ENCODE results near the gene DGKQ. TPM values are rescaled to one million over a fixed set of nuclear protein-coding genes. Genes with fewer than 3 reads are reported as not detected.
"Not testable (repeated sequence)": the region's sequence is repeated elsewhere in the genome, so short reads cannot be mapped to it uniquely, and the experiment has no call there.

The DGKQ gene
- total and polyA plus RNA-seq, 2 of the 8 experiments (the other 6 are each of a cell fraction or from before 2014, with no cell fraction given) = 7.3 to 9.7 TPM

- H3K36me3 ChIP-seq (ENCODE audit: control insufficient read depth in 2 of 4, insufficient read depth in 4 of 4, low read length in 3 of 4); H4K8ac ChIP-seq (ENCODE audit: extremely low read depth, insufficient read depth, low read length); H4K5ac ChIP-seq (ENCODE audit: insufficient read length, low read depth, low read length); H3K9me3 ChIP-seq (ENCODE audit: insufficient read depth in 2 of 2, low read depth in 1 of 2, low read length in 1 of 2); H2BK120ac ChIP-seq (replicated peaks; ENCODE audit: low read depth, low read length); H3K9ac ChIP-seq (replicated peaks in 1 of 4; ENCODE audit: extremely low read depth in 1 of 4, low read depth in 3 of 4, low read length in 3 of 4); H2BK12ac ChIP-seq (ENCODE audit: low read depth, low read length); H3K23me2 ChIP-seq (ENCODE audit: low read depth, low read length); FAIRE-seq; H3K18ac ChIP-seq (ENCODE audit: extremely low read depth, low read length); H3K27ac ChIP-seq (ENCODE audit: low read depth, low read length); H2AK5ac ChIP-seq (ENCODE audit: low read depth, low read length); H2AFZ ChIP-seq (ENCODE audit: low read length); H2BK15ac ChIP-seq (ENCODE audit: low read length); H4K91ac ChIP-seq (replicated peaks; ENCODE audit: insufficient read length, low read length); DNase-seq (ENCODE audit: low read depth in 1 of 2, low spot score in 2 of 2); H3K23ac ChIP-seq (ENCODE audit: insufficient read length); H3K14ac ChIP-seq (ENCODE audit: insufficient read length); H2BK20ac ChIP-seq (ENCODE audit: low read length); H3K56ac ChIP-seq (replicated peaks; ENCODE audit: insufficient read length, low read depth, low read length); H3K27me3 ChIP-seq (replicated peaks in 1 of 4; ENCODE audit: control insufficient read depth in 3 of 4, extremely low read depth in 1 of 4, insufficient read depth in 3 of 4, low read length in 3 of 4); H3K4me1 ChIP-seq (replicated peaks in 1 of 4; ENCODE audit: control insufficient read depth in 3 of 4, insufficient read depth in 4 of 4, low read length in 3 of 4); H3K4ac ChIP-seq (replicated peaks; ENCODE audit: insufficient read length, low read depth, low read length); H2BK5ac ChIP-seq (ENCODE audit: low read depth, low read length); H3K4me2 ChIP-seq (ENCODE audit: insufficient read depth in 1 of 2, low read depth in 2 of 2, low read length in 2 of 2); H3K4me3 ChIP-seq (ENCODE audit: extremely low read depth in 1 of 4, insufficient read depth in 2 of 4, low read depth in 3 of 4, low read length in 4 of 4): not testable (repeated sequence)
- ChIA-PET CTCF (ENCODE audit: partially characterized antibody) (interaction anchor here (0.9 kb wide), 1 partner anchor 30 kb away, joined by 3 read pairs; no protein-coding TSS in a partner anchor), POLR2A (ENCODE audit: partially characterized antibody) (interaction anchor here (1.4 kb wide), 1 partner anchor 60 kb away, joined by 3 read pairs; no protein-coding TSS in a partner anchor)
- Histone ChIP-seq H3K79me1 (ENCODE audit: low read depth, low read length) (peaks cover 22% of the 10 kb centered on the region), H4K20me1 (replicated peaks in 1 of 2; ENCODE audit: control insufficient read depth in 1 of 2, insufficient read depth in 2 of 2, low read length in 2 of 2) (peaks cover 10 to 22% of the 10 kb centered on the region in 2 experiments), H3K79me2 (ENCODE audit: control insufficient read depth in 1 of 2, insufficient read depth in 2 of 2, low read length in 2 of 2) (peaks cover 26 to 75% of the 10 kb centered on the region in 2 experiments)
- WGBS, 2 experiments (ENCODE audit: extremely low coverage in 1 of 2, insufficient coverage in 1 of 2, insufficient read length in 1 of 2, insufficient replicate concordance in 2 of 2, low coverage in 1 of 2, low lambda C conversion rate in 2 of 2, missing lambda C conversion rate in 1 of 2) = 89% methylated on average over 6 of the region's 21 CpGs; no CpG with 5 or more reads in 1 of the 2 experiments
Observed at GRCh38 chr4:927566-927965, 45.8 kb downstream of the DGKQ start.

All from H1 (cell line).